HL-60 (cell line): ENCODE results near the gene ABCC1.

Source experiments
- GABPA ChIP-seq: IDR thresholded peaks from 2 replicates; pipeline ENCODE4 v1.6.1; 2012; ENCODE audit warnings: low read depth
- POLR2AphosphoS5 ChIP-seq: IDR thresholded peaks from 2 replicates; pipeline ENCODE4 v1.6.1; 2012; ENCODE audit warnings: low read depth
- REST ChIP-seq: IDR thresholded peaks from 2 replicates; pipeline ENCODE4 v1.6.1; 2012; ENCODE audit warnings: low read depth; ENCODE audit not compliant: insufficient replicate concordance
- SPI1 ChIP-seq: IDR thresholded peaks from 2 replicates; pipeline ENCODE4 v1.6.1; 2012; ENCODE audit warnings: low read depth, mild to moderate bottlenecking, borderline replicate concordance
- TF ChIP-seq, protein P1 (sequence below): IDR thresholded peaks from one replicate; pipeline ENCODE4 v1.5.1; 2011; ENCODE audit warnings: low read length, control low read depth, inconsistent platforms; ENCODE audit not compliant: insufficient read depth

DNA sequence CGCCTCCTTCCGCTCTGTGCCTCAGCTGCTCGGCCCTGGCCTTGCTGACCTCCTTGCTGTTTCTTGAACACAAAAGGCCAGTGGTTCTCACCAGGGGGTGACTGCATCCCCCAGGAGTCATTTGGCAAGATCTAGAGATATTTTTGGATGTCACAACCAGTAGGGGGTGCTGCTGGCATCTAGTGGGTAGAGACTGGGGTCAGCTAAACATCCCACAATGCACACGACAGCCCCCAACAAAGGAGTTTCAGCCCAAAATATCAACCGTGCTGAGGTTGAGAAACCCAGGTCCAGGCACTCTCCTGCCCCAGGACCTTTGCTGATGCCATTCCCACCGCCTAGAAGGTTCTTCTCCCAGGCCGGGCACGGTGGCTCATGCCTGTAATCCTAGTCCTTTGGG lies 234.1 kb downstream of the ABCC1 start:
- TF ChIP-seq, protein P1, sequence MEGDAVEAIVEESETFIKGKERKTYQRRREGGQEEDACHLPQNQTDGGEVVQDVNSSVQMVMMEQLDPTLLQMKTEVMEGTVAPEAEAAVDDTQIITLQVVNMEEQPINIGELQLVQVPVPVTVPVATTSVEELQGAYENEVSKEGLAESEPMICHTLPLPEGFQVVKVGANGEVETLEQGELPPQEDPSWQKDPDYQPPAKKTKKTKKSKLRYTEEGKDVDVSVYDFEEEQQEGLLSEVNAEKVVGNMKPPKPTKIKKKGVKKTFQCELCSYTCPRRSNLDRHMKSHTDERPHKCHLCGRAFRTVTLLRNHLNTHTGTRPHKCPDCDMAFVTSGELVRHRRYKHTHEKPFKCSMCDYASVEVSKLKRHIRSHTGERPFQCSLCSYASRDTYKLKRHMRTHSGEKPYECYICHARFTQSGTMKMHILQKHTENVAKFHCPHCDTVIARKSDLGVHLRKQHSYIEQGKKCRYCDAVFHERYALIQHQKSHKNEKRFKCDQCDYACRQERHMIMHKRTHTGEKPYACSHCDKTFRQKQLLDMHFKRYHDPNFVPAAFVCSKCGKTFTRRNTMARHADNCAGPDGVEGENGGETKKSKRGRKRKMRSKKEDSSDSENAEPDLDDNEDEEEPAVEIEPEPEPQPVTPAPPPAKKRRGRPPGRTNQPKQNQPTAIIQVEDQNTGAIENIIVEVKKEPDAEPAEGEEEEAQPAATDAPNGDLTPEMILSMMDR: no peak
- TF ChIP-seq REST: no peak
- no peak for TF ChIP-seq SPI1
- TF ChIP-seq POLR2AphosphoS5: no peak
- TF ChIP-seq GABPA: no peak
